Esophagus squamous epithelium (tissue), 5 donors: ENCODE measurements around the gene GREB1. TPM values are rescaled to one million over a fixed set of nuclear protein-coding genes. Genes with fewer than 3 reads are reported as not detected.
"Not testable (repeated sequence)": the region's sequence is repeated elsewhere in the genome, so short reads cannot be mapped to it uniquely, and the experiment has no call there.

Experiments used
- DNase-seq: peaks from one replicate; lab custom pipeline; 2025; lab: John Stamatoyannopoulos, UW
- H3K27ac ChIP-seq, 4 donors: fragments of 200-600 bp; sonication (generic); one replicate each; pipeline ENCODE4 v1.5.1; 2016 to 2019; ENCODE audit warnings: mild to moderate bottlenecking in 1 of 4
- H3K27me3 ChIP-seq, 4 donors: fragments of 200-600 bp; sonication (generic); 1 replicate in 3 of 4; 2 replicates in 1 of 4; pipeline versions ENCODE4 v1.5.1 to v1.6.0; 2017 to 2021; ENCODE audit warnings: antibody characterized with exemption in 1 of 4
- H3K36me3 ChIP-seq, 3 donors: fragments of 200-600 bp; sonication (generic); one replicate each; pipeline ENCODE4 v1.5.1; 2016 to 2019
- H3K4me1 ChIP-seq, 3 donors: fragments of 200-600 bp; sonication (generic); one replicate each; pipeline ENCODE4 v1.5.1; 2017 to 2019
- H3K4me3 ChIP-seq, 4 donors: fragments of 200-600 bp; sonication (generic); 1 replicate in 3 of 4; 2 replicates in 1 of 4; pipeline ENCODE4 v1.5.1; 2016 to 2019; ENCODE audit warnings: mild to moderate bottlenecking in 2 of 4, moderate library complexity in 1 of 4
- H3K9me3 ChIP-seq, 3 donors: fragments of 200-600 bp; sonication (generic); one replicate each; pipeline ENCODE4 v1.5.1; 2016 to 2019
- POLR2A ChIP-seq, 4 donors: fragments of 450-650 bp; IDR thresholded peaks; one replicate each; pipeline ENCODE4 v1.6.1; 2017; ENCODE audit warnings: antibody characterized with exemption in 4 of 4, mild to moderate bottlenecking in 4 of 4, moderate library complexity in 3 of 4
- WGBS, 2 donors: methylation state at CpG; one replicate each; pipeline ENCODE4 v1.1.5; 2018; 5-methylcytosine and 5-hydroxymethylcytosine counted together
- intact Hi-C: fragments of 100-400 bp; cut with DNase I; formaldehyde crosslinking; loops from one replicate; pipeline ENCODE4 v1.15.0; 2022
- total RNA-seq, 4 donors: library from RNA; depleted of rRNA; stranded (reverse); fragments of >200 nt; gene quantifications; one replicate each; pipeline ENCODE4 v1.1.0, GENCODE V29; 2016
- TF ChIP-seq, protein P1 (sequence below), 6 experiments: fragments of 450-650 bp in 4 of 6; fragments of 200-600 bp in 2 of 6; sonication (generic) in 2 of 6; IDR thresholded peaks; one replicate each; pipeline ENCODE4 v1.5.1; 2016 to 2019; ENCODE audit warnings: antibody characterized with exemption in 6 of 6, mild to moderate bottlenecking in 4 of 6, moderate library complexity in 4 of 6
- donor health status: DM: yes; HTN: yes; CAD: no.

Gene GREB1
- total RNA-seq, 4 donors from 2014 or later = 0.08 to 1.7 (median 0.51) TPM

DNA sequence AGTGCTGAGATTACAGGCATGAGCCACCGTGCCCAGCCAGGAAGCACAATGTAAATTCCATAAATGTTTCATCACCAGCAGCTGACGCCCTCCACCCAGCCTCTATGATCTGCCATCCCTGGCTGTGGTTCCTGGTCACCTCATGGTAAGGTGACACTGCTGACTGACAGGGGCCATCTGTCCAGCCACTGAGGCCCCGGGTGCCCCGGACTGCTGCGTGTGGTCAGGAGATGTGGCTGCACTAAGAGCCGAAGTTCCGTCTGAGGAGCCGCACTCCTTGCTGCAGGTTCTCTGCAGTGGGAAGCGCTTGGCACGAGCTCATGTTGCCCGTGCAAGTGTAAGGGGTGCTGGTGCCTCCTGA is 125.2 kb downstream of the GREB1 start:
- Histone ChIP-seq H3K27ac (no peak overlapping the region), H3K4me3 (no peak overlapping the region), H3K36me3 (no peaks in the 10 kb centered on the region), H3K4me1 (peaks cover 0 to 6% (median 0%) of the 10 kb centered on the region in 3 donors), H3K27me3 (peaks cover 0 to 62% (median 0%) of the 10 kb centered on the region in 4 donors), H3K9me3 (no peaks in the 10 kb centered on the region)
- TF ChIP-seq, protein P1, sequence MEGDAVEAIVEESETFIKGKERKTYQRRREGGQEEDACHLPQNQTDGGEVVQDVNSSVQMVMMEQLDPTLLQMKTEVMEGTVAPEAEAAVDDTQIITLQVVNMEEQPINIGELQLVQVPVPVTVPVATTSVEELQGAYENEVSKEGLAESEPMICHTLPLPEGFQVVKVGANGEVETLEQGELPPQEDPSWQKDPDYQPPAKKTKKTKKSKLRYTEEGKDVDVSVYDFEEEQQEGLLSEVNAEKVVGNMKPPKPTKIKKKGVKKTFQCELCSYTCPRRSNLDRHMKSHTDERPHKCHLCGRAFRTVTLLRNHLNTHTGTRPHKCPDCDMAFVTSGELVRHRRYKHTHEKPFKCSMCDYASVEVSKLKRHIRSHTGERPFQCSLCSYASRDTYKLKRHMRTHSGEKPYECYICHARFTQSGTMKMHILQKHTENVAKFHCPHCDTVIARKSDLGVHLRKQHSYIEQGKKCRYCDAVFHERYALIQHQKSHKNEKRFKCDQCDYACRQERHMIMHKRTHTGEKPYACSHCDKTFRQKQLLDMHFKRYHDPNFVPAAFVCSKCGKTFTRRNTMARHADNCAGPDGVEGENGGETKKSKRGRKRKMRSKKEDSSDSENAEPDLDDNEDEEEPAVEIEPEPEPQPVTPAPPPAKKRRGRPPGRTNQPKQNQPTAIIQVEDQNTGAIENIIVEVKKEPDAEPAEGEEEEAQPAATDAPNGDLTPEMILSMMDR (IDR thresholded peaks at IDR 0.05) = no peak
- TF ChIP-seq POLR2A (IDR thresholded peaks at IDR 0.05) = no peak
- 38 to 52% methylated on average over 2 to 5 of the region's 11 CpGs for WGBS, 2 donors
- no peak for DNase-seq
- intact Hi-C loops = no loop called here

DNA sequence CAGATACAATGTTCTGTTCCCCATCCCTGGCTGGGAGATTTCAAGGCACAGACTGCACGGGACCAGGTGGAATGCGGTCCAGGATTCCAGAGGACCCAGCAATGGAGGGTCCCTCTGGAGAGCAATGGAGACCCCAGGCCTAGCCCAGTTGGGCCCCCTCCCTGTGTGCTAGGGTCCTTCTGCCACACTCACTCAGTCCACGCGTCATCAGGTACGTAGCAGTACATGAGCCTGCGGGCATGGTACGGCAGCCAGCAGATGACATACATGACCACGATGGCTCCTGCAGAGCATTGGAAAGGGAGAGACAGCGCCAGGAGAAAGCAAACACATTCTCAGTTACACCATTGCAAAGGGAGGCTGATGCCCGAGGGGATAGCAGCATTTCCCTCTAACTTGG is 126.0 kb downstream of the GREB1 start:
- peaks cover 0 to 62% (median 0%) of the 10 kb centered on the region in 4 donors for H3K27me3 ChIP-seq
- no peak for DNase-seq
- H3K36me3 ChIP-seq = no peaks in the 10 kb centered on the region
- H3K9me3 ChIP-seq = no peaks in the 10 kb centered on the region
- no peak overlapping the region for H3K27ac ChIP-seq
- WGBS, 2 donors = 83 to 93% methylated on average over 4 to 8 of the region's 10 CpGs
- intact Hi-C loops = no loop called here
- no peak overlapping the region for H3K4me3 ChIP-seq
- TF ChIP-seq, protein P1 (IDR thresholded peaks at IDR 0.05) = no peak
- TF ChIP-seq POLR2A (IDR thresholded peaks at IDR 0.05) = no peak
- peaks cover 0 to 6% (median 0%) of the 10 kb centered on the region in 3 donors for H3K4me1 ChIP-seq

DNA sequence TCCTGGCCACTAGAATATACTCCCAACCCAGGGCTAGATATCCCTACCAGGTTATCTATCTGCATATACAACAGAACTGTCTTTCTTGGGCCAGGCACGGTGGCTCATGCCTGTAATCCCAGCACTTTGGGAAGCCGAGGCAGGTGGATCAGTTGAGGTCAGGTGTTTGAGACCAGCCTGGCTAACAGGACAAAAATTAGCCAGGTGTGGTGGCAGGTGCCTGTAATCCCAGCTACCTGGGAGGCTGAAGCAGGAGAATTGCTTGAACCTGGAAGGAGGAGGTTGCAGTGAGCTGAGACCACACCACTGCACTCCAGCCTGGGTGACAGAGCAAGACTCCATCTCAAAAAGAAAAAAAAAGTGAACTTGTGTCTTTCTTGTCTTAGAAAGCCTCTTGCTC is 126.6 kb downstream of the GREB1 start:
- intact Hi-C loops, H3K4me3 ChIP-seq, H3K27ac ChIP-seq, H3K9me3 ChIP-seq, DNase-seq, H3K36me3 ChIP-seq, H3K4me1 ChIP-seq: not testable (repeated sequence)
- peaks cover 0 to 62% (median 0%) of the 10 kb centered on the region in 4 donors for H3K27me3 ChIP-seq
- no CpG with 5 or more reads among the region's 2 CpGs for WGBS, 2 donors

DNA sequence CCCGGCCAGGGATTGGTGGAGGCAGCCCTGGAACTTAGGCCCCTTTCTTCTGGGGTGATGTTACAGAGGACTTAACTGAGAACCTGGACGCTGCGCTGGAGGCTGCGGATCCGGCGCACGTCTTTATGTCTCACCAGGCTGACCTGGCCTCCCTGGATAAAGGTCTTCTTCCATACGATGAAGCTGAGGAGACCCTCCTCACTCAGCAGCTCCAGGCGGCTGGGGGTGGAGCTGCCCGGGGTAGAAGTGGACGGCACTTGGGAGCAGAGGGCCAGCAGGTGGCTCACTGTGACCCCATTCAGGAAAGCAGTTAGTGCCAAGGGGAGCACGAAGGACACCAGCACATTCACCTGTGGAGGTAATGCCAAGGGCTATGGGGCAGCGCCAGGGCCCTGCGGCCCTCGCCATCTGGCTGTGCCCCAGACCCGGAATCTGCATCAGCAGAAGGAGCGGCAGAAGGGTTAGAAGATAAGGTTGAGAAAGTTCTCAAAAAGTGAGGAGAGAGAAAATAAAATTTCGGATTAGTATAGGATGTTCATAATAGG is 128.1 kb downstream of the GREB1 start:
- H3K27ac ChIP-seq = no peak overlapping the region
- no peaks in the 10 kb centered on the region for H3K9me3 ChIP-seq
- peaks cover 0 to 65% (median 0%) of the 10 kb centered on the region in 4 donors for H3K27me3 ChIP-seq
- H3K4me1 ChIP-seq = no peaks in the 10 kb centered on the region
- WGBS, 2 donors = 77 to 90% methylated on average over 3 to 9 of the region's 18 CpGs
- TF ChIP-seq, protein P1 (IDR thresholded peaks at IDR 0.05) = no peak
- no peak for TF ChIP-seq POLR2A (IDR thresholded peaks at IDR 0.05)
- intact Hi-C loops = no loop called here
- no peak for DNase-seq
- no peak overlapping the region for H3K4me3 ChIP-seq
- H3K36me3 ChIP-seq = no peaks in the 10 kb centered on the region

DNA sequence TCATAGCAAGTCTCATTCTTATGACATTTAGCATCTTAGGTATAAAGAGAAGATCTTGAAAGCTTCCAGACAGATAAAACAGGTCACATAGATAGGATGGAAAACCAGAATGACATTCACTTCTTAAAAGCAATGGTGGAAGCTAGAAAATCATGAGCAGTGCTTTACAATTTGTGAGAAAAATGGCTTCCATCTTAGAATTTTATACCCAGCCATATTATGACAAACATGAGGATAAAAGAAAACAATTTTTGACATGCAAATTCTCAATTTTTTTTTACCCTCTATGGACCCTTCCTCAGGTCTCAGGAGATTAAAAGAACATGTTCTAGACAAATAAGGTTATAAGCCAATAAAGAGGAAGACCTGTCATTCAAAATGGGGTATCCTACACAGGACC is 129.0 kb downstream of the GREB1 start:
- Histone ChIP-seq H3K4me1 (no peaks in the 10 kb centered on the region), H3K4me3 (no peak overlapping the region), H3K9me3 (no peaks in the 10 kb centered on the region), H3K36me3 (no peaks in the 10 kb centered on the region), H3K27ac (no peak overlapping the region), H3K27me3 (peaks cover 0 to 65% (median 0%) of the 10 kb centered on the region in 4 donors)
- intact Hi-C loops = no loop called here
- TF ChIP-seq POLR2A (IDR thresholded peaks at IDR 0.05) = no peak
- DNase-seq = no peak

DNA sequence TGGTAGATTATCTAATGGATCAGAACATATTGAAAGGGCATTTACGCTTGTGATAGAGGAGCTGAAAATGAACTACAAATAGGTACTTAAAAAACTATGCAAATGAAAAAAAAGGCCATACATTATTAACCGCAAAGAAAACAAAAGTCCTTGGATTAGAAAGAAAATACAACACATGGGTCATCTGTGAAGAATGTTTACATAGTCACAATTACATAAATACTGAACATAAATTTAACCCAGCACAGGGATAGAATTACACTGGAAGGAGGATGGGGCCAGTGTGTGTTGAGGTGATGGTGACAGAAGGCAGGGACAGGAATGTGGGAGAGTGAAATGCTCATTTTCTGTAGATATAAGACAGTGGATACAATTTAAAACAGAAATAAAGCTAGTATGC is 129.6 kb downstream of the GREB1 start:
- DNase-seq = no peak
- Histone ChIP-seq H3K4me1 (no peaks in the 10 kb centered on the region), H3K27me3 (peaks cover 0 to 65% (median 0%) of the 10 kb centered on the region in 4 donors), H3K9me3 (no peaks in the 10 kb centered on the region), H3K36me3 (no peaks in the 10 kb centered on the region), H3K27ac (no peak overlapping the region), H3K4me3 (no peak overlapping the region)
- WGBS, 2 donors = 47 to 54% methylated on average over 2 of the region's 2 CpGs
- intact Hi-C loops = no loop called here
- no peak for TF ChIP-seq POLR2A (IDR thresholded peaks at IDR 0.05)
- TF ChIP-seq, protein P1 (IDR thresholded peaks at IDR 0.05) = no peak
